ENCODE results near the gene UBE2O. TPM values are rescaled to one million over a fixed set of nuclear protein-coding genes. Genes with fewer than 3 reads are reported as not detected.

UBE2O gene
- total RNA-seq, 2 experiments from 2014 or later: 28.4 to 31.6 TPM

- H3K27ac Mint-ChIP-seq: no peak overlapping the region
- H3K36me3 Mint-ChIP-seq (ENCODE audit: low read depth): peaks cover 19% of the 10 kb centered on the region
- no peak overlapping the region for H3K4me3 Mint-ChIP-seq
- POLR2A ChIA-PET: no interaction called here
- DNase-seq (no peak), ATAC-seq (no peak)
- H3K9me3 Mint-ChIP-seq (ENCODE audit: insufficient read depth): no peaks in the 10 kb centered on the region
- CTCF ChIA-PET: interaction anchor here (1.2 to 8.9 kb wide), 2 partner anchors 10 to 95 kb away, joined by 4 to 124 read pairs; partner anchors contain the start of gene SPHK1
- no peaks in the 10 kb centered on the region for H3K27me3 Mint-ChIP-seq (ENCODE audit: low read depth)
- H3K4me1 Mint-ChIP-seq (ENCODE audit: low read depth): no peaks in the 10 kb centered on the region
Observed at GRCh38 chr17:76394166-76394565, 58.8 kb downstream of the UBE2O start.

- ATAC-seq (no peak), DNase-seq (no peak)
- H3K9me3 Mint-ChIP-seq (ENCODE audit: insufficient read depth): no peaks in the 10 kb centered on the region
- ChIA-PET POLR2A (no interaction called here), CTCF (no interaction called here)
- peaks cover 10% of the 10 kb centered on the region for H3K36me3 Mint-ChIP-seq (ENCODE audit: low read depth)
- H3K4me3 Mint-ChIP-seq: no peak overlapping the region
- peaks cover 9% of the 10 kb centered on the region for H3K4me1 Mint-ChIP-seq (ENCODE audit: low read depth)
- H3K27me3 Mint-ChIP-seq (ENCODE audit: low read depth): no peaks in the 10 kb centered on the region
- no peak overlapping the region for H3K27ac Mint-ChIP-seq
Observed at GRCh38 chr17:76391200-76391715, 61.7 kb downstream of the UBE2O start.

- H3K4me3 Mint-ChIP-seq: no peak overlapping the region
- H3K27me3 Mint-ChIP-seq (ENCODE audit: low read depth): no peaks in the 10 kb centered on the region
- H3K36me3 Mint-ChIP-seq (ENCODE audit: low read depth): peaks cover 5% of the 10 kb centered on the region
- DNase-seq (no peak), ATAC-seq (no peak)
- no peaks in the 10 kb centered on the region for H3K9me3 Mint-ChIP-seq (ENCODE audit: insufficient read depth)
- ChIA-PET POLR2A (no interaction called here), CTCF (interaction anchor here (1.2 kb wide), 1 partner anchor 9 kb away, joined by 3 read pairs; no protein-coding TSS in a partner anchor)
- peaks cover 15% of the 10 kb centered on the region for H3K4me1 Mint-ChIP-seq (ENCODE audit: low read depth)
- no peak overlapping the region for H3K27ac Mint-ChIP-seq
Observed at GRCh38 chr17:76390003-76390421, 62.9 kb downstream of the UBE2O start.

GRCh38 chr17:76388966-76389888 is 63.7 kb downstream of the UBE2O start:
- H3K4me1 Mint-ChIP-seq (ENCODE audit: low read depth): peaks cover 15% of the 10 kb centered on the region
- POLR2A ChIA-PET: no interaction called here
- peaks cover 4% of the 10 kb centered on the region for H3K36me3 Mint-ChIP-seq (ENCODE audit: low read depth)
- no peak overlapping the region for H3K4me3 Mint-ChIP-seq
- ATAC-seq (no peak), DNase-seq (no peak)
- no peaks in the 10 kb centered on the region for H3K27me3 Mint-ChIP-seq (ENCODE audit: low read depth)
- H3K9me3 Mint-ChIP-seq (ENCODE audit: insufficient read depth): no peaks in the 10 kb centered on the region
- CTCF ChIA-PET: interaction anchor here (1.2 to 10.3 kb wide), 2 partner anchors 7 to 8 kb away, joined by 3 to 124 read pairs; no protein-coding TSS in a partner anchor
- H3K27ac Mint-ChIP-seq: no peak overlapping the region

- H3K4me3 Mint-ChIP-seq: no peak overlapping the region
- ATAC-seq (no peak), DNase-seq (no peak)
- H3K4me1 Mint-ChIP-seq (ENCODE audit: low read depth): peaks cover 22% of the 10 kb centered on the region
- ChIA-PET POLR2A (no interaction called here), CTCF (interaction anchor here (0.7 to 10.3 kb wide), 7 partner anchors 9 to 107 kb away, joined by 4 to 124 read pairs (median 15); no protein-coding TSS in a partner anchor)
- no peaks in the 10 kb centered on the region for H3K9me3 Mint-ChIP-seq (ENCODE audit: insufficient read depth)
- H3K27me3 Mint-ChIP-seq (ENCODE audit: low read depth): no peaks in the 10 kb centered on the region
- peaks cover 2% of the 10 kb centered on the region for H3K36me3 Mint-ChIP-seq (ENCODE audit: low read depth)
- no peak overlapping the region for H3K27ac Mint-ChIP-seq
Observed at GRCh38 chr17:76386966-76387765, 65.8 kb downstream of the UBE2O start.

- Mint-ChIP-seq H3K9me3 (ENCODE audit: insufficient read depth) (no peaks in the 10 kb centered on the region), H3K4me3 (peak overlapping the region; percentile 69), H3K4me1 (ENCODE audit: low read depth) (peaks cover 24% of the 10 kb centered on the region), H3K27me3 (ENCODE audit: low read depth) (no peaks in the 10 kb centered on the region), H3K36me3 (ENCODE audit: low read depth) (peaks cover 2% of the 10 kb centered on the region), H3K27ac (no peak overlapping the region)
- ChIA-PET POLR2A (interaction anchor here (0.8 to 2.8 kb wide), 5 partner anchors 10 to 115 kb away, joined by 3 to 24 read pairs (median 4); partner anchors contain the start of gene PRPSAP1), CTCF (interaction anchor here (0.6 to 10.3 kb wide), 24 partner anchors 9 to 798 kb away, joined by 3 to 124 read pairs (median 6); partner anchors contain the start of genes PRPSAP1 and RHBDF2)
- peak; percentile 29 for ATAC-seq
- peak; percentile 92 for DNase-seq
Observed at GRCh38 chr17:76385892-76386786, 66.8 kb downstream of the UBE2O start.

GRCh38 chr17:76384987-76385891 is 67.7 kb downstream of the UBE2O start:
- ATAC-seq (no peak), DNase-seq (peak; percentile 50)
- Mint-ChIP-seq H3K36me3 (ENCODE audit: low read depth) (peaks cover 2% of the 10 kb centered on the region), H3K27ac (no peak overlapping the region), H3K27me3 (ENCODE audit: low read depth) (no peaks in the 10 kb centered on the region), H3K9me3 (ENCODE audit: insufficient read depth) (no peaks in the 10 kb centered on the region), H3K4me1 (ENCODE audit: low read depth) (peaks cover 24% of the 10 kb centered on the region), H3K4me3 (peak overlapping the region; percentile 69)
- ChIA-PET POLR2A (interaction anchor here (0.6 to 2.8 kb wide), 7 partner anchors 9 to 117 kb away, joined by 3 to 24 read pairs (median 3); partner anchors contain the start of gene PRPSAP1), CTCF (interaction anchor here (0.6 to 10.3 kb wide), 35 partner anchors 8 to 482 kb away, joined by 3 to 124 read pairs (median 5); partner anchors contain the start of genes PRPSAP1, RHBDF2 and UBE2O)

- H3K36me3 Mint-ChIP-seq (ENCODE audit: low read depth): peaks cover 2% of the 10 kb centered on the region
- H3K4me3 Mint-ChIP-seq: peak within 1 kb of the TSS; percentile 82
- DNase-seq (peak; percentile 77), ATAC-seq (peak; percentile 75)
- H3K9me3 Mint-ChIP-seq (ENCODE audit: insufficient read depth): no peaks in the 10 kb centered on the region
- POLR2A ChIA-PET: interaction anchor here (0.6 to 2.8 kb wide), 5 partner anchors 14 to 316 kb away, joined by 3 to 24 read pairs (median 3); partner anchors contain the start of gene PRPSAP1
- no peaks in the 10 kb centered on the region for H3K27me3 Mint-ChIP-seq (ENCODE audit: low read depth)
- peaks cover 24% of the 10 kb centered on the region for H3K4me1 Mint-ChIP-seq (ENCODE audit: low read depth)
- peak within 1 kb of the TSS; percentile 88 for H3K27ac Mint-ChIP-seq
- CTCF ChIA-PET: interaction anchor here (0.6 to 10.3 kb wide), 24 partner anchors 8 to 481 kb away, joined by 3 to 124 read pairs (median 5); partner anchors contain the start of genes PRPSAP1, RHBDF2 and UBE2O
Observed at GRCh38 chr17:76384222-76384986, 68.5 kb downstream of the UBE2O start, which contains the start of gene SPHK1. SPHK1 (plus strand) TSS chr17:76384609; CDS start chr17:76385645, 1,036 bp downstream.

GRCh38 chr17:76383546-76384221 is 69.3 kb downstream of the UBE2O start:
- no peaks in the 10 kb centered on the region for H3K27me3 Mint-ChIP-seq (ENCODE audit: low read depth)
- peak; percentile 43 for ATAC-seq
- no peaks in the 10 kb centered on the region for H3K9me3 Mint-ChIP-seq (ENCODE audit: insufficient read depth)
- POLR2A ChIA-PET: interaction anchor here (0.6 to 2.8 kb wide), 3 partner anchors 30 to 315 kb away, joined by 3 to 24 read pairs (median 3); partner anchors contain the start of gene PRPSAP1
- peak overlapping the region; percentile 82 for H3K4me3 Mint-ChIP-seq
- DNase-seq: peak; percentile 78
- CTCF ChIA-PET: interaction anchor here (1.0 to 10.3 kb wide), 7 partner anchors 13 to 80 kb away, joined by 3 to 124 read pairs (median 15); partner anchors contain the start of gene PRPSAP1
- H3K36me3 Mint-ChIP-seq (ENCODE audit: low read depth): peaks cover 2% of the 10 kb centered on the region
- peak overlapping the region; percentile 88 for H3K27ac Mint-ChIP-seq
- peaks cover 26% of the 10 kb centered on the region for H3K4me1 Mint-ChIP-seq (ENCODE audit: low read depth)

Measured in activated CD8-positive, alpha-beta T cell treated with anti-CD3 and anti-CD28 coated beads, Interleukin-2, amount 10 ng/mL, durations not matched to agents 7 days and 5 days (primary cell).